C4-2B (cell line): Measurements from ENCODE around the gene UPF2.

Experiments
- ZFX ChIP-seq: fragments of 450-650 bp; IDR thresholded peaks from 2 replicates; pipeline ENCODE4 v1.6.1; 2017
- TF ChIP-seq, protein P1 (sequence below): fragments of 450-650 bp; conservative IDR thresholded peaks from 2 replicates; pipeline ENCODE4 v1.5.1; 2017; ENCODE audit warnings: mild to moderate bottlenecking

DNA sequence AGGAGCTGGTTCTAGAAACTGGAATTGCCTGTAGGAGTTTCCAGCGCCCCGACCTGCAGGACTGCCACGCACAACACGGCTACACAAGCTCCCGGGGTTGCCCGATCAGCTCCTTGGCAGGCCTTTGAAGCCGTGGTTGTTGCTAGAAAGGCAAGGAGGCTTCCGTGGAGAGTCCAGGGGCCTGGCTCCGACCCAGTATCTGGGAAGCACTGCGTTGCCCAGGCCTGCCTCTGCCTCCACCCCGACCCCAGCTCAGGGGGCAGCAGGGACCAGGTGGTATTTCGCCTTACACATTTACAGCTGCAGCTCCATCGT is 165.1 kb downstream of the UPF2 start:
- TF ChIP-seq, protein P1, sequence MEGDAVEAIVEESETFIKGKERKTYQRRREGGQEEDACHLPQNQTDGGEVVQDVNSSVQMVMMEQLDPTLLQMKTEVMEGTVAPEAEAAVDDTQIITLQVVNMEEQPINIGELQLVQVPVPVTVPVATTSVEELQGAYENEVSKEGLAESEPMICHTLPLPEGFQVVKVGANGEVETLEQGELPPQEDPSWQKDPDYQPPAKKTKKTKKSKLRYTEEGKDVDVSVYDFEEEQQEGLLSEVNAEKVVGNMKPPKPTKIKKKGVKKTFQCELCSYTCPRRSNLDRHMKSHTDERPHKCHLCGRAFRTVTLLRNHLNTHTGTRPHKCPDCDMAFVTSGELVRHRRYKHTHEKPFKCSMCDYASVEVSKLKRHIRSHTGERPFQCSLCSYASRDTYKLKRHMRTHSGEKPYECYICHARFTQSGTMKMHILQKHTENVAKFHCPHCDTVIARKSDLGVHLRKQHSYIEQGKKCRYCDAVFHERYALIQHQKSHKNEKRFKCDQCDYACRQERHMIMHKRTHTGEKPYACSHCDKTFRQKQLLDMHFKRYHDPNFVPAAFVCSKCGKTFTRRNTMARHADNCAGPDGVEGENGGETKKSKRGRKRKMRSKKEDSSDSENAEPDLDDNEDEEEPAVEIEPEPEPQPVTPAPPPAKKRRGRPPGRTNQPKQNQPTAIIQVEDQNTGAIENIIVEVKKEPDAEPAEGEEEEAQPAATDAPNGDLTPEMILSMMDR, result no peak
- no peak for TF ChIP-seq ZFX
